ENCODE results near the gene GDI2. TPM values are rescaled to one million over a fixed set of nuclear protein-coding genes. Genes with fewer than 3 reads are reported as not detected.
A peak's percentile ranks its signal among the peaks of the same experiment; 100 is the strongest.

Gene GDI2
- total and polyA plus RNA-seq, 2 of the 13 experiments (the other 11 are each of a cell fraction or from before 2014, with no cell fraction given), result 153 to 477 TPM

DNA sequence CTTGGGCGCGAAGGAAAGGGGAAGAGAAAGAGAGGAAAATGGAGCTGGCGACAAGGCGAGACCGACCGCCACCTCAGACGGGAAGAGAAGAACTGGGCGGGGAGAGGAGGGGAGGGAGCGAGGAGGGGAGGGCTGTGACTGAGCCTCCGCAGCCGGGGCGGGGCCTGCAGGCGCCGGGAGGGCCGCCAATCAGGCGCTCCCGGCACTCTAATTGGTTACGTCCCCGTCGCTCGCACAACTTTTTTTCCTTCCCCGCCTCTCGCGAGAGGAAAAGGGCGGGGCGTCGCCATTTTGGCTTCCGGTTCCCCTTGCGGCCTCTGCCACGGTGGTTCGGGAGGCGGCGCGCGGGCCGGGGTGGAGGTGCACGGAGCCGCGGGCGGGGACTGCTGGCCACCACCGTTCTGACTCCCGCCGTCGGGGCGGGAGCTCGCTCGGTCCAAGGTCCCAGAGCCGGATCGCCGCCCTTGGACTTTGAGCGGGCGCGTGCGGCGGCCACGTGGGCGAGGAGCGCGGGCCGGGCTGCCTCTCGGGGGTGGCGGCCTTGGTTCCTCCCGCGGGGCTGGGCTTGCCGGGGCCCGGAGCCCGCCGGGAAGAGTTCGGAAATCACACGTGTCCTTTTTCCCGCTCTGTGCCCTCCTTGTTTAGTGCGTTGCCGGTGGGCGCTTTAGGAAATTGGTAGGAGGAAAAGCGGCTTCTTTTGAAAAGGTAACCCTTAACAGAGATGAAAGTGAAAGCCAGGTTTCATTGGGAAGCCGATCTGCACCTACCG, at the start of gene GDI2 (continued):
- TF ChIP-seq, protein P1, sequence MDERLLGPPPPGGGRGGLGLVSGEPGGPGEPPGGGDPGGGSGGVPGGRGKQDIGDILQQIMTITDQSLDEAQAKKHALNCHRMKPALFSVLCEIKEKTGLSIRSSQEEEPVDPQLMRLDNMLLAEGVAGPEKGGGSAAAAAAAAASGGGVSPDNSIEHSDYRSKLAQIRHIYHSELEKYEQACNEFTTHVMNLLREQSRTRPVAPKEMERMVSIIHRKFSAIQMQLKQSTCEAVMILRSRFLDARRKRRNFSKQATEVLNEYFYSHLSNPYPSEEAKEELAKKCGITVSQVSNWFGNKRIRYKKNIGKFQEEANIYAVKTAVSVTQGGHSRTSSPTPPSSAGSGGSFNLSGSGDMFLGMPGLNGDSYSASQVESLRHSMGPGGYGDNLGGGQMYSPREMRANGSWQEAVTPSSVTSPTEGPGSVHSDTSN (CRISPR knock-in tag; IDR thresholded peaks at IDR 0.05), result peak; percentile 89
- TF ChIP-seq ZNF143 (CRISPR knock-in tag; IDR thresholded peaks at IDR 0.05) (peak; percentile 82), MAFK (conservative IDR thresholded peaks at IDR 0.05 in 1 of 2, IDR thresholded peaks at IDR 0.05 in 1 of 2; ENCODE audit: low read length in 2 of 2) (no peak), WIZ (CRISPR knock-in tag; IDR thresholded peaks at IDR 0.05) (peak; percentile 78), ZNF160 (CRISPR knock-in tag; IDR thresholded peaks at IDR 0.05) (peak; percentile 96), MED13 (CRISPR knock-in tag; IDR thresholded peaks at IDR 0.05) (peak; percentile 20; the same call in 1 of the 2 replicates), TAF1 (CRISPR knock-in tag; IDR thresholded peaks at IDR 0.05) (peak; percentile 92), ZFP1 (CRISPR knock-in tag; IDR thresholded peaks at IDR 0.05) (no peak), SALL1 (CRISPR knock-in tag; IDR thresholded peaks at IDR 0.05) (peak; percentile 98), ARNTL (CRISPR knock-in tag; IDR thresholded peaks at IDR 0.05) (peak; percentile 99), ZNF572 (CRISPR knock-in tag; IDR thresholded peaks at IDR 0.05) (no peak), FOXA3 (CRISPR knock-in tag; IDR thresholded peaks at IDR 0.05) (peak; percentile 79), PHB2 (IDR thresholded peaks at IDR 0.05; ENCODE audit: partially characterized antibody) (no peak), ATF7-NPFF (CRISPR knock-in tag; IDR thresholded peaks at IDR 0.05; ENCODE audit: low read depth) (peak; percentile 94), HES4 (CRISPR knock-in tag; IDR thresholded peaks at IDR 0.05; ENCODE audit: borderline replicate concordance) (peak; percentile 97), PHF8 (CRISPR knock-in tag; IDR thresholded peaks at IDR 0.05) (peak; percentile 90), IKZF1 (IDR thresholded peaks at IDR 0.05) (no peak), FOXA1 (IDR thresholded peaks at IDR 0.05) (no peak), FOXA1 (CRISPR knock-in tag; IDR thresholded peaks at IDR 0.05) (peak; percentile 33; the same call in 1 of the 2 replicates), TEAD3 (CRISPR knock-in tag; optimal IDR thresholded peaks at IDR 0.05; ENCODE audit: borderline replicate concordance) (no peak), ZNF33A (CRISPR knock-in tag; IDR thresholded peaks at IDR 0.05; ENCODE audit: borderline replicate concordance) (peak; percentile 93), ATF7 (IDR thresholded peaks at IDR 0.05) (no peak), ATF7 (CRISPR knock-in tag; IDR thresholded peaks at IDR 0.05) (peak; percentile 66), HNRNPH1 (optimal IDR thresholded peaks at IDR 0.05; ENCODE audit: low read depth, low read length) (no peak), ZNF552 (CRISPR knock-in tag; IDR thresholded peaks at IDR 0.05; ENCODE audit: borderline replicate concordance) (peak; percentile 89)
- TF ChIP-seq, protein P2, sequence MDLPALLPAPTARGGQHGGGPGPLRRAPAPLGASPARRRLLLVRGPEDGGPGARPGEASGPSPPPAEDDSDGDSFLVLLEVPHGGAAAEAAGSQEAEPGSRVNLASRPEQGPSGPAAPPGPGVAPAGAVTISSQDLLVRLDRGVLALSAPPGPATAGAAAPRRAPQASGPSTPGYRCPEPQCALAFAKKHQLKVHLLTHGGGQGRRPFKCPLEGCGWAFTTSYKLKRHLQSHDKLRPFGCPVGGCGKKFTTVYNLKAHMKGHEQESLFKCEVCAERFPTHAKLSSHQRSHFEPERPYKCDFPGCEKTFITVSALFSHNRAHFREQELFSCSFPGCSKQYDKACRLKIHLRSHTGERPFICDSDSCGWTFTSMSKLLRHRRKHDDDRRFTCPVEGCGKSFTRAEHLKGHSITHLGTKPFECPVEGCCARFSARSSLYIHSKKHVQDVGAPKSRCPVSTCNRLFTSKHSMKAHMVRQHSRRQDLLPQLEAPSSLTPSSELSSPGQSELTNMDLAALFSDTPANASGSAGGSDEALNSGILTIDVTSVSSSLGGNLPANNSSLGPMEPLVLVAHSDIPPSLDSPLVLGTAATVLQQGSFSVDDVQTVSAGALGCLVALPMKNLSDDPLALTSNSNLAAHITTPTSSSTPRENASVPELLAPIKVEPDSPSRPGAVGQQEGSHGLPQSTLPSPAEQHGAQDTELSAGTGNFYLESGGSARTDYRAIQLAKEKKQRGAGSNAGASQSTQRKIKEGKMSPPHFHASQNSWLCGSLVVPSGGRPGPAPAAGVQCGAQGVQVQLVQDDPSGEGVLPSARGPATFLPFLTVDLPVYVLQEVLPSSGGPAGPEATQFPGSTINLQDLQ (CRISPR knock-in tag; IDR thresholded peaks at IDR 0.05), result peak; percentile 96
- TF ChIP-seq, protein P3, sequence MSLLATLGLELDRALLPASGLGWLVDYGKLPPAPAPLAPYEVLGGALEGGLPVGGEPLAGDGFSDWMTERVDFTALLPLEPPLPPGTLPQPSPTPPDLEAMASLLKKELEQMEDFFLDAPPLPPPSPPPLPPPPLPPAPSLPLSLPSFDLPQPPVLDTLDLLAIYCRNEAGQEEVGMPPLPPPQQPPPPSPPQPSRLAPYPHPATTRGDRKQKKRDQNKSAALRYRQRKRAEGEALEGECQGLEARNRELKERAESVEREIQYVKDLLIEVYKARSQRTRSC (CRISPR knock-in tag; IDR thresholded peaks at IDR 0.05; ENCODE audit: low read depth), result peak; percentile 31; the same call in 1 of the 2 replicates
- TF ChIP-seq, protein P4, sequence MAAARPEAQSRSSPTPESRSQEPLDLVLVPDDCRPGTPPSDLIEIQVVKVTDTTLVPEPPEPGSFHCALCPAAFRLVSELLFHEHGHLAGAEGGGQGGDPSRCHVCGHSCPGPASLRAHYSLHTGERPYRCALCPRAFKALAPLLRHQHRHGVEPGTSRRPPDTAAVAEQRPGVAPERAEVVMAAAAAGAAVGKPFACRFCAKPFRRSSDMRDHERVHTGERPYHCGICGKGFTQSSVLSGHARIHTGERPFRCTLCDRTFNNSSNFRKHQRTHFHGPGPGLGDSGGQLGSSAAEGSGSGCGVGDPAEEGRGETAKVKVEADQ (CRISPR knock-in tag; IDR thresholded peaks at IDR 0.05; ENCODE audit: borderline replicate concordance), result peak; percentile 97; the same call in 1 of the 2 replicates
